SK-N-SH treated with all-trans-retinoic acid at 6 μM for 48 hours (cell line): Measurements from ENCODE around the gene FNDC8.

ENCODE experiments used
- ATAC-seq: fragments of 200-7000 bp; cut with Tn5 transposase; 3 replicates; pipeline ENCODE4 v1.9.1; 2020; ENCODE audit warnings: mild to moderate bottlenecking, moderate library complexity
- ARNTL ChIP-seq: fragments of 450-650 bp; formaldehyde crosslinking; IDR thresholded peaks from 2 replicates; pipeline ENCODE4 v1.5.0; 2020; ENCODE audit warnings: low read depth, mild to moderate bottlenecking, moderate library complexity, borderline replicate concordance
- BACH2 ChIP-seq: fragments of 250-450 bp; sonication (Bioruptor Pico); IDR thresholded peaks from 2 replicates; pipeline ENCODE4 v1.9.0; 2021; ENCODE audit warnings: mild to moderate bottlenecking, borderline replicate concordance
- ESRRG ChIP-seq: fragments of 250-450 bp; sonication (Bioruptor Pico); IDR thresholded peaks from 2 replicates; pipeline ENCODE4 v1.6.1; 2021; ENCODE audit warnings: mild to moderate bottlenecking
- GLIS3 ChIP-seq: fragments of 250-450 bp; sonication (Bioruptor Pico); IDR thresholded peaks from 2 replicates; pipeline ENCODE4 v1.5.0; 2020; ENCODE audit warnings: mild to moderate bottlenecking, moderate library complexity
- ISL1 ChIP-seq: fragments of 250-450 bp; sonication (Bioruptor Pico); IDR thresholded peaks from 2 replicates; pipeline ENCODE4 v2.1.2; 2022; ENCODE audit warnings: mild to moderate bottlenecking, moderate library complexity
- OSR1 ChIP-seq: fragments of 250-450 bp; sonication (Bioruptor Pico); IDR thresholded peaks from 2 replicates; pipeline ENCODE4 v1.8.0; 2022; ENCODE audit warnings: moderate library complexity, mild to moderate bottlenecking, inconsistent platforms
- RARB ChIP-seq: fragments of 250-450 bp; sonication (Bioruptor Pico); IDR thresholded peaks from 2 replicates; pipeline ENCODE4 v1.8.0; 2021; ENCODE audit warnings: mild to moderate bottlenecking, moderate library complexity
- SNAI2 ChIP-seq: fragments of 250-450 bp; sonication (Bioruptor Pico); IDR thresholded peaks from 2 replicates; pipeline ENCODE4 v1.5.0; 2020; ENCODE audit warnings: mild to moderate bottlenecking, moderate library complexity
- TOX ChIP-seq: fragments of 250-450 bp; sonication (Bioruptor Pico); IDR thresholded peaks from 2 replicates; pipeline ENCODE4 v1.8.0; 2021; ENCODE audit warnings: mild to moderate bottlenecking, moderate library complexity, borderline replicate concordance
- ZC3H10 ChIP-seq: fragments of 250-450 bp; sonication (Bioruptor Pico); IDR thresholded peaks from 2 replicates; pipeline ENCODE4 v1.5.1; 2021; ENCODE audit warnings: mild to moderate bottlenecking, moderate library complexity
- ZFP3 ChIP-seq: fragments of 250-450 bp; sonication (Bioruptor Pico); IDR thresholded peaks from 2 replicates; pipeline ENCODE4 v1.5.0; 2020; ENCODE audit warnings: mild to moderate bottlenecking, moderate library complexity
- ZFP30 ChIP-seq: fragments of 450-650 bp; formaldehyde crosslinking; IDR thresholded peaks from 2 replicates; pipeline ENCODE4 v1.5.0; 2022; ENCODE audit warnings: mild to moderate bottlenecking, moderate library complexity
- ZNF565 ChIP-seq: fragments of 450-650 bp; formaldehyde crosslinking; conservative IDR thresholded peaks from 2 replicates; pipeline ENCODE4 v1.5.0; 2020; ENCODE audit warnings: low read depth, mild to moderate bottlenecking, moderate library complexity
- ZNF70 ChIP-seq: fragments of 450-650 bp; formaldehyde crosslinking; IDR thresholded peaks from 2 replicates; pipeline ENCODE4 v1.5.0; 2020; ENCODE audit warnings: mild to moderate bottlenecking, moderate library complexity
- ZNF8 ChIP-seq: fragments of 450-650 bp; formaldehyde crosslinking; IDR thresholded peaks from 2 replicates; pipeline ENCODE4 v1.5.0; 2020; ENCODE audit warnings: mild to moderate bottlenecking, moderate library complexity
- TF ChIP-seq, protein P1 (sequence below): fragments of 250-450 bp; sonication (Bioruptor Pico); IDR thresholded peaks from 2 replicates; pipeline ENCODE4 v1.5.0; 2020; ENCODE audit warnings: mild to moderate bottlenecking, moderate library complexity
- TF ChIP-seq, protein P2 (sequence below): fragments of 250-450 bp; sonication (Bioruptor Pico); IDR thresholded peaks from 2 replicates; pipeline ENCODE4 v1.8.0; 2020; ENCODE audit warnings: mild to moderate bottlenecking, moderate library complexity, borderline replicate concordance
- TF ChIP-seq, protein P3 (sequence below): fragments of 250-450 bp; sonication (Bioruptor Pico); IDR thresholded peaks from 2 replicates; pipeline ENCODE4 v1.8.0; 2021; ENCODE audit warnings: low read depth, mild to moderate bottlenecking, moderate library complexity, borderline replicate concordance
- TF ChIP-seq, protein P4 (sequence below): fragments of 250-450 bp; sonication (Bioruptor Pico); IDR thresholded peaks from 2 replicates; pipeline ENCODE4 v1.5.1; 2020; ENCODE audit warnings: low read depth, mild to moderate bottlenecking, moderate library complexity
- TF ChIP-seq, protein P5 (sequence below): fragments of 250-450 bp; sonication (Bioruptor Pico); IDR thresholded peaks from 2 replicates; pipeline ENCODE4 v1.5.1; 2021; ENCODE audit warnings: mild to moderate bottlenecking, moderate library complexity

FNDC8 gene

DNA sequence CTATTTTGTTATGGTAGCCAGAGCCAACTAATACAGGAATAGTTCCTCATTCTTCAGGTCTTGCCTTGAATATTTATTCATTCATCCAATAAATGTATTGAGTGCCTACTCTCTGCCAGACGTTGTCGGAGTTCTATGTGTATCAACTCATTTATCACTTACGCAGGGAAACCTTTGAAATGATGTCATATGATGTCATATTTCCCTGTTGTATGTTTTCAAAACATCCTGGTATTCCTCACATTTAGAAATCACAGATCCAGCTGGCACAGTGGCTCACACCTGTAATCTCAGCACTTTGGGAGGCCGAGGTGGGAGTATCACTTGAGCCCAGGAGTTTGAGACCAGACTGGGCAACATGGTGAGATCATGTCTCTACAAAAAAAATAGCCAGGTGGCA lies 23.4 kb downstream of the FNDC8 start:
- TF ChIP-seq ZNF70 (CRISPR knock-in tag): no peak
- no peak for TF ChIP-seq ESRRG (CRISPR knock-in tag)
- TF ChIP-seq, protein P1, sequence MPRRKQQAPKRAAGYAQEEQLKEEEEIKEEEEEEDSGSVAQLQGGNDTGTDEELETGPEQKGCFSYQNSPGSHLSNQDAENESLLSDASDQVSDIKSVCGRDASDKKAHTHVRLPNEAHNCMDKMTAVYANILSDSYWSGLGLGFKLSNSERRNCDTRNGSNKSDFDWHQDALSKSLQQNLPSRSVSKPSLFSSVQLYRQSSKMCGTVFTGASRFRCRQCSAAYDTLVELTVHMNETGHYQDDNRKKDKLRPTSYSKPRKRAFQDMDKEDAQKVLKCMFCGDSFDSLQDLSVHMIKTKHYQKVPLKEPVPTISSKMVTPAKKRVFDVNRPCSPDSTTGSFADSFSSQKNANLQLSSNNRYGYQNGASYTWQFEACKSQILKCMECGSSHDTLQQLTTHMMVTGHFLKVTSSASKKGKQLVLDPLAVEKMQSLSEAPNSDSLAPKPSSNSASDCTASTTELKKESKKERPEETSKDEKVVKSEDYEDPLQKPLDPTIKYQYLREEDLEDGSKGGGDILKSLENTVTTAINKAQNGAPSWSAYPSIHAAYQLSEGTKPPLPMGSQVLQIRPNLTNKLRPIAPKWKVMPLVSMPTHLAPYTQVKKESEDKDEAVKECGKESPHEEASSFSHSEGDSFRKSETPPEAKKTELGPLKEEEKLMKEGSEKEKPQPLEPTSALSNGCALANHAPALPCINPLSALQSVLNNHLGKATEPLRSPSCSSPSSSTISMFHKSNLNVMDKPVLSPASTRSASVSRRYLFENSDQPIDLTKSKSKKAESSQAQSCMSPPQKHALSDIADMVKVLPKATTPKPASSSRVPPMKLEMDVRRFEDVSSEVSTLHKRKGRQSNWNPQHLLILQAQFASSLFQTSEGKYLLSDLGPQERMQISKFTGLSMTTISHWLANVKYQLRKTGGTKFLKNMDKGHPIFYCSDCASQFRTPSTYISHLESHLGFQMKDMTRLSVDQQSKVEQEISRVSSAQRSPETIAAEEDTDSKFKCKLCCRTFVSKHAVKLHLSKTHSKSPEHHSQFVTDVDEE (CRISPR knock-in tag): no peak
- no peak for TF ChIP-seq TOX (CRISPR knock-in tag)
- TF ChIP-seq SNAI2 (CRISPR knock-in tag): no peak
- ATAC-seq: no peak

DNA sequence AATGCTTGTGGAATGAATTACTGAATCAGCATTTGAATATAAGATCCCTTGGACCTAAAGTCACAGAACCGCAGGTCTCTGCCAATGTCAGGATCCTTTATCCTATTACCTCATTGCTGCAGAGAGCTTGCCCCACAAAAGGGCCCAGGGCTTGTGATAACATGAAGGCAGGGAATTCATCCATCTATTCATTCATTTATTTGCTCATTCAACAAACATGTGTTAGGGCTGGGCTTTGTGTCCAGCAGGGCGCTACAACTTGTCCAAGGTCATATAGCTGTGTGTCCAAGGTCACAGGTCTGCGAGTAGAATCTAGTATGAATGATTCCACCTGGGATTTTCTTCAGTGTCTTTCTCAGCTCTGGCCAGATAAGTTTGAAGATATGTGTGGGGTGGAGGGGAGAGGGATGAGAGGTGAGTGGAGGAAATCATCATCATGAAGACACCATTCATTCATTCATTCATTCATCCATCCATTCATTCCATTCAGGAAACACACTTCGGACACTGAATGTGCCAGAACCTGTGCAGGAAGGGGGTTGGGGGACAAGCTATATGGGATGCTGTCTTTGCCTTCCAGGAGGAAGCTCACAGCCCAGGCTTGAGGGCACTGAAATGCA lies 24.9 kb downstream of the FNDC8 start:
- ATAC-seq: no peak
- no peak for TF ChIP-seq ISL1 (CRISPR knock-in tag)
- no peak for TF ChIP-seq ZC3H10 (CRISPR knock-in tag)
- no peak for TF ChIP-seq RARB (CRISPR knock-in tag)
- TF ChIP-seq, protein P2, sequence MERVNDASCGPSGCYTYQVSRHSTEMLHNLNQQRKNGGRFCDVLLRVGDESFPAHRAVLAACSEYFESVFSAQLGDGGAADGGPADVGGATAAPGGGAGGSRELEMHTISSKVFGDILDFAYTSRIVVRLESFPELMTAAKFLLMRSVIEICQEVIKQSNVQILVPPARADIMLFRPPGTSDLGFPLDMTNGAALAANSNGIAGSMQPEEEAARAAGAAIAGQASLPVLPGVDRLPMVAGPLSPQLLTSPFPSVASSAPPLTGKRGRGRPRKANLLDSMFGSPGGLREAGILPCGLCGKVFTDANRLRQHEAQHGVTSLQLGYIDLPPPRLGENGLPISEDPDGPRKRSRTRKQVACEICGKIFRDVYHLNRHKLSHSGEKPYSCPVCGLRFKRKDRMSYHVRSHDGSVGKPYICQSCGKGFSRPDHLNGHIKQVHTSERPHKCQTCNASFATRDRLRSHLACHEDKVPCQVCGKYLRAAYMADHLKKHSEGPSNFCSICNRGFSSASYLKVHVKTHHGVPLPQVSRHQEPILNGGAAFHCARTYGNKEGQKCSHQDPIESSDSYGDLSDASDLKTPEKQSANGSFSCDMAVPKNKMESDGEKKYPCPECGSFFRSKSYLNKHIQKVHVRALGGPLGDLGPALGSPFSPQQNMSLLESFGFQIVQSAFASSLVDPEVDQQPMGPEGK: no peak
- TF ChIP-seq ZNF8 (CRISPR knock-in tag): no peak
- no peak for TF ChIP-seq ZFP3
- no peak for TF ChIP-seq ZFP30 (CRISPR knock-in tag)
- TF ChIP-seq ESRRG (CRISPR knock-in tag): no peak
- TF ChIP-seq OSR1 (CRISPR knock-in tag): no peak
- TF ChIP-seq, all 23 proteins: peak for 0

DNA sequence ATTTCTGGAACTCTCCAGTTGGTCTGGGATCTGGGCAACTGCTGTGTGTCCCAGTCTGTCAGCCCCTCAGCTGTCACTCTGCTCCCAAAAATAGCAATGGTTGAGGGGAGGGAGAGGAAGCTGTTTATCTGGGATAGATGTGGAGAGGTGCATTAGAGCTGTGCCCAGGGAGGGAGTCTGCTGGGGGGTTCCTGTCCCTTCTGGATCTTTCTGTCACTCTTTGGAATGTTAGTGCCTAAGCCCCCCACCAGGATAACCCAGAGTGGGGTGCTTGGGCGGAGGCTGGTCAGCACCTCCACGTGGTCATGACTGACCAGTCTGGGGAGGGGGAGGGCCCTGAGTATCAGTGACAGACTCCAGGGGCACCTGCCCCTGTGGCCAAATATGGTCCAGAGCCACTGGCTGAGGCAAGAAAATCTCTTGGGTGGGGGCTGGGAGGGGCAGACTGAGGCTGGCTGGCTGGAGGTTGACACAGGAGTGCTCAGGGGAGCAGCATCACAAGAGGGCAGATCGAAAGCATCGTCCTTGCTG lies 26.0 kb downstream of the FNDC8 start, which contains the start of gene UNC45B:
TSS of gene UNC45B (plus strand) at position 443 of the 531 bp plus-strand sequence. CDS start 447 bp downstream, outside the sequence.
- no peak for TF ChIP-seq ZNF8 (CRISPR knock-in tag)
- no peak for ATAC-seq

DNA sequence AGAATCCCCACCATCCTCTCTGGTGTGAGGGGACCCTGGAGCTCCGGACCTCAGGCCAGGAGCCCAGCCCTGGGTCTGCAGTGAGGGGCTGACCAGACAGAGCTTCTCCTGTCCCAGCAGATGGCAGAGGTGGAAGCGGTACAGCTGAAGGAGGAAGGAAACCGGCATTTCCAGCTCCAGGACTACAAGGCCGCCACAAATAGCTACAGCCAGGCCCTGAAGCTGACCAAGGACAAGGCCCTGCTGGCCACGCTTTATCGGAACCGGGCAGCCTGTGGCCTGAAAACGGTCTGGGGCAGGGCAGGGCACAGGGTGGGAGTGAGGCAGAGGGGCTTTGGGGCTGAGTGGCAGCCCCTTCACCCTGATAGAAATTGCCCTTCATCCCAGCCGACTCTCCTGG lies 26.7 kb downstream of the FNDC8 start:
- TF ChIP-seq, protein P1 (CRISPR knock-in tag): no peak
- TF ChIP-seq ISL1 (CRISPR knock-in tag) (no peak), ARNTL (CRISPR knock-in tag) (no peak), ZNF565 (CRISPR knock-in tag) (no peak), RARB (CRISPR knock-in tag) (no peak), GLIS3 (no peak)
- TF ChIP-seq, protein P3, sequence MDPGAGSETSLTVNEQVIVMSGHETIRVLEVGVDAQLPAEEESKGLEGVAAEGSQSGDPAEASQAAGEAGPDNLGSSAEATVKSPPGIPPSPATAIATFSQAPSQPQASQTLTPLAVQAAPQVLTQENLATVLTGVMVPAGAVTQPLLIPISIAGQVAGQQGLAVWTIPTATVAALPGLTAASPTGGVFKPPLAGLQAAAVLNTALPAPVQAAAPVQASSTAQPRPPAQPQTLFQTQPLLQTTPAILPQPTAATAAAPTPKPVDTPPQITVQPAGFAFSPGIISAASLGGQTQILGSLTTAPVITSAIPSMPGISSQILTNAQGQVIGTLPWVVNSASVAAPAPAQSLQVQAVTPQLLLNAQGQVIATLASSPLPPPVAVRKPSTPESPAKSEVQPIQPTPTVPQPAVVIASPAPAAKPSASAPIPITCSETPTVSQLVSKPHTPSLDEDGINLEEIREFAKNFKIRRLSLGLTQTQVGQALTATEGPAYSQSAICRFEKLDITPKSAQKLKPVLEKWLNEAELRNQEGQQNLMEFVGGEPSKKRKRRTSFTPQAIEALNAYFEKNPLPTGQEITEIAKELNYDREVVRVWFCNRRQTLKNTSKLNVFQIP (CRISPR knock-in tag): no peak
- no peak for ATAC-seq

DNA sequence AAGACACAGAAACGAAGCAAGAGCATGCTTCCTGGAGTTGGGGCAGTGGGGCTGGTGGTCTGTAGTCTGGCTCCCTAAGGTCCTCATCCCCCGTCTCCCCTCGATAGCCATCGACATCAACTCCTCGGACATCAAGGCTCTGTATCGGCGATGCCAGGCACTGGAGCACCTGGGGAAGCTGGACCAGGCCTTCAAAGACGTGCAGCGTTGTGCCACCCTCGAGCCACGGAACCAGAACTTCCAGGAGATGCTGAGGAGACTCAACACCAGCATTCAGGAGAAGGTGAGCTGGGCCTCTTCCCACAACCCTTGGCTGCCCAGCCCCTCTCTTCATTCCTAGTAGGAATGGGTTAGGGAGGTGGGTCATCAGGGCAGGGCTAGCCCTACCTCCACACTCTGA lies 28.5 kb downstream of the FNDC8 start:
- ATAC-seq: no peak
- TF ChIP-seq BACH2 (no peak), ZFP30 (CRISPR knock-in tag) (no peak), ZNF565 (CRISPR knock-in tag) (no peak), ZC3H10 (CRISPR knock-in tag) (no peak), ZNF70 (CRISPR knock-in tag) (no peak), SNAI2 (CRISPR knock-in tag) (no peak)
- TF ChIP-seq, protein P4, sequence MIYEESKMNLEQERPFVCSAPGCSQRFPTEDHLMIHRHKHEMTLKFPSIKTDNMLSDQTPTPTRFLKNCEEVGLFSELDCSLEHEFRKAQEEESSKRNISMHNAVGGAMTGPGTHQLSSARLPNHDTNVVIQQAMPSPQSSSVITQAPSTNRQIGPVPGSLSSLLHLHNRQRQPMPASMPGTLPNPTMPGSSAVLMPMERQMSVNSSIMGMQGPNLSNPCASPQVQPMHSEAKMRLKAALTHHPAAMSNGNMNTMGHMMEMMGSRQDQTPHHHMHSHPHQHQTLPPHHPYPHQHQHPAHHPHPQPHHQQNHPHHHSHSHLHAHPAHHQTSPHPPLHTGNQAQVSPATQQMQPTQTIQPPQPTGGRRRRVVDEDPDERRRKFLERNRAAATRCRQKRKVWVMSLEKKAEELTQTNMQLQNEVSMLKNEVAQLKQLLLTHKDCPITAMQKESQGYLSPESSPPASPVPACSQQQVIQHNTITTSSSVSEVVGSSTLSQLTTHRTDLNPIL (CRISPR knock-in tag): no peak
- TF ChIP-seq, protein P5, sequence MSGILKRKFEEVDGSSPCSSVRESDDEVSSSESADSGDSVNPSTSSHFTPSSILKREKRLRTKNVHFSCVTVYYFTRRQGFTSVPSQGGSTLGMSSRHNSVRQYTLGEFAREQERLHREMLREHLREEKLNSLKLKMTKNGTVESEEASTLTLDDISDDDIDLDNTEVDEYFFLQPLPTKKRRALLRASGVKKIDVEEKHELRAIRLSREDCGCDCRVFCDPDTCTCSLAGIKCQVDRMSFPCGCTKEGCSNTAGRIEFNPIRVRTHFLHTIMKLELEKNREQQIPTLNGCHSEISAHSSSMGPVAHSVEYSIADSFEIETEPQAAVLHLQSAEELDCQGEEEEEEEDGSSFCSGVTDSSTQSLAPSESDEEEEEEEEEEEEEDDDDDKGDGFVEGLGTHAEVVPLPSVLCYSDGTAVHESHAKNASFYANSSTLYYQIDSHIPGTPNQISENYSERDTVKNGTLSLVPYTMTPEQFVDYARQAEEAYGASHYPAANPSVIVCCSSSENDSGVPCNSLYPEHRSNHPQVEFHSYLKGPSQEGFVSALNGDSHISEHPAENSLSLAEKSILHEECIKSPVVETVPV (CRISPR knock-in tag): no peak
- TF ChIP-seq, protein P3 (CRISPR knock-in tag): no peak
